ENCODE data around the gene IL22.

The IL22 gene, protein sequence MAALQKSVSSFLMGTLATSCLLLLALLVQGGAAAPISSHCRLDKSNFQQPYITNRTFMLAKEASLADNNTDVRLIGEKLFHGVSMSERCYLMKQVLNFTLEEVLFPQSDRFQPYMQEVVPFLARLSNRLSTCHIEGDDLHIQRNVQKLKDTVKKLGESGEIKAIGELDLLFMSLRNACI

DNA sequence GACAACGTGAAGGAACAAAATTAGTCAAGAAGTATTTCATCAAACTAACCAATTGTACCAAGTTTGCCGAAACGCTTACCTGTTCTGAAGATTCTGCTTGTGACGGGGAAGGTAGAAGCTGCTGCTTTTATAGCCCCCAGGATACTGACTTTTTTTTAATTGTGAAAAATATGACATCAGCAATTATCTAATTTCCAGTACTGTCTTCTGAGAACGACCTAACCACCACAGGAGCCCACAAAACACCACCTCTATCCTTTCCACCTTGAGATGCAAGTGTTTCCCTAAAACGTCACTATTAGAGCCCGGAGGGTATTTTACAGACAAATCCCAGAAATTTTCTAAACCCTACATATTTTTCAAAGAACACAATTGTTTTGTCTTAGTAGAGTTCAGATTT, at the start of gene IL22:
Gene IL22, minus strand, starts transcription at position 101 of the 400 bp plus-strand sequence. CDS start 156 bp downstream, outside the sequence.
- no peak for DNase-seq (ENCODE audit: low read depth)

DNA sequence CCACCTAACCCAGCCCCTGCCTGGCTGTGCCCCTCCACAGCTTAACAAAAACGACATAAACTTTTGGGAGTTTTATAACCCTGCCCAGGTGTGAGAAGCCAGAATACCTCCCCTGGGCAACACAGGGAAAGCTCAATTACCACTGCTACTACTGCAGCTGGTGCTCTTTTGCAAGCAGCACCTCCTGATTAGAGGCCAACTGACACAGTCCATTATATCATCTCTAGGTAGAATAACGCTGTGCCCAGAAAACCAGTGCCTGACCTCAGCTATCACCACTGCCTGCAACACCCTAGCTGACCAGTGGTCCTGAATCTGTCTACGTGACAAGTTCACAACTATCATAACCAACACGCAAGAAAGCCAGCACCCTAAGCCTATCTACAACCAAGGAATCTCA, 44.5 kb upstream of the IL22 start:
- DNase-seq (ENCODE audit: low read depth) = no peak

DNA sequence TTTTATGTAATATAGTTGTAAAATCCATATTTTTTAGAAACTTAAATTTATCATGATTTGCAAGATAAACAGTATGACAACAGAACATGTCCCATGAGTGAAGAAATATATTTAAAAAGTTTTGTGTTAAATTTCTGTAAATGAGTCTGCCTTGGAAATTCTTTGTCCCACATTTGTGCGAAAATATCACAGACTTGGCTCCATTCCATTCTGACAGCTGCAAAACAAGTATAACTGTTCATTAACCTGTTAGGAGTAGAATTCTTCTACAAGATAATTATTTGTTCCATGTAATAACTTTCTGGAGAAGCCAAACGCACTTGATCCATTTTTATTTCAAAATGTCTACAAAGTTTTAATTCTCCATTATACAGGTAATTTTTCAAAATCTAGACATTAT, 40.8 kb upstream of the IL22 start:
- no peak for DNase-seq (ENCODE audit: low read depth)

DNA sequence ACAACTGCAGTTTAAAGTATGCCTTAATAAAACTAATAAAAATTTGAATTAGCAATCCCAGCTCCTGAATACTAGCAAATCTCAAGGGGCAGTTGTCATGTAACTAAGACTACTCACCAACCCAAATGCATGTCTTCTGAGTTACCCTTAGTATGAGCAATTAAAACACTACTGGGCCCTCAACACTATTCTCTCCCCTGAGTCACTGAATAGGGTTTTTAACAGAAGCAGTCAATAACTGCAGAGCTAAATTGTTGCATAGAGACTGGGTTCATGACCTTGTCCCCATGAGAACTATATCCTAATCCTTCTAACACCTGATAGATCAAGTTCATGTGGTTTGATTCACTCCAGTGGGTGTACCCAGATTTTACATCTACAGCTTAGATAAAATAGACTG, 39.9 kb upstream of the IL22 start:
- DNase-seq (ENCODE audit: low read depth) = no peak

DNA sequence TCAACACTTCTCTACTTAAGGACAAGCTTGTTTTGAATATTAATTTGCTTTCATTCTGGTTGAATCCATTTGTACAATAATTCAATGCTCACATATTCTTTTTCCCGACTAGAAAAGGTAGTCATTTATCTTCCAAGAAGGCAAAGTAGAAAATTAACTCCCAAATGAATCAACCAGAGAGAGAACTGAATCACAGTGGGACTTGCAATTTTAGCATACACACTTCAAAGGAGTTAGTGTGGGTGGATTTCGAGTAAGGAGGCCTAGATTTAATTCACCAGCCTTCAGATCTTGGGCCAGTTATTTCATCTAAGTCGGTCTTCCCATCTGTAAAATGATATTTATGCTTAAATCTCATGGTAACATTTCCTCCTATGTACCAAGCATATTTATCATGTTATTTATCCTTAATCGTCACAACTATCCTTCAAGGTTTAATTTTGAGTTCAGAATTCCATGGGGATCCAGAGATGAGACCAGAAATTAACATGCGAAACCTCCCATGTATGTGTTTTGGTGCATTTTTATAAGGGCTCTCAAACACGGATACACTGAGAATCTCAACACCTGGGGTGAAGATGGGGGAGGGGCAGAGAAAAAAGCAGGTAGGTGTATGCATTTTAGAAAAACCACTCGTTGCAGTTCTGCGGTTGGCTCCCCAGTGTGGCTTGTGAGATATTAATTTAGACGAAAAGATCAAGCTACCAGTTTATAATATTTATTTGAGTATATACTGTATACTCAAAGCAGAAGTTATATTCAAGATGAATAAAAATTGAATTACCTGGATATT, 38.9 kb upstream of the IL22 start:
- no peak for DNase-seq (ENCODE audit: low read depth)

DNA sequence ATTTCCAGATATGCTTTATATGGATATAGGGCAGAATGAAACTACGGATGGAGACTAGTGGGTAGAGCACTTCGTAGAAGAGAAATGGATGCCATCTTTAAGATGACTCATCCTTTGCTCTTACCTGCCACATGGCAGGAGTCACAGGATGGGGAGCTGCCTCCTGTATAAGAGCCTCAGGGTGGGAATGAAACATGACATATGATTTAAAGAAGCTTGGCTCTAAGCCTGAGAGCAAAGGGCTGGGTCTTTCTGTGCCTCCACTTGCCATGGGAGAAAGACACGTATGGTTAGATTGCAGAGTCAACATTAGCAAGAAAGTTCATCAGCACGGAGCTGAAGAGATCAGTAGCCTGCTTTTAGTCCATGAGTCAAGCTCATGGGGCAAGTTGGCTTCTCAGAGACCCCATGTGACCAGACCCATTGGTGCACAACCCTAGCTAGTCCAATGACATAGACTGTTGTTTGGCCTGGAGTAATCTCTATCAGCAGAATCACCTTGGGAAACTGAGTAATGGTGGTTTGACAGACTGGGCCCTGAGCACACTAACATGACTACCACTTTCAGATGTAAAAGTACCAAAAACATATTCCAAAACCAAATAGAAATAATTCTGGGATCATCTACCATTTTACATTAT, 38.1 kb upstream of the IL22 start:
- no peak for DNase-seq (ENCODE audit: low read depth)

DNA sequence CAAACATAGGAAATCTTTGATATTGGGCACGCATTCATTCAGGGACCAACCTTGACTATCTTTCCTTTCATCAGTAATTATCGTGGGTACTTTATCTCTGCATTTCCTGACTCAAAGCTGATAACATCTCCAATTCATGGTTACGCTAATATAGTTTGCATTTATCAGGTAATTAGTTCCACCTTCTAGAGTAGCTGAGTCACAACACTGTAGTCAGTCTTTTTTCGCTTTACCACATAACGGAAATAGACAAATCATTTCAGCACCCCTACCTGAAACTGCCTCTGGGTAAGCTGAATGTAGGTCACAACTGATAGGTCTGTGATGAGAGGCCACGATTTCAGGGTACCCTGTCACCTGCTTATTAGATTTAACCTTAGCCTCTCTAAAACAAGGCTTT, 36.7 kb upstream of the IL22 start:
- no peak for DNase-seq (ENCODE audit: low read depth)

DNA sequence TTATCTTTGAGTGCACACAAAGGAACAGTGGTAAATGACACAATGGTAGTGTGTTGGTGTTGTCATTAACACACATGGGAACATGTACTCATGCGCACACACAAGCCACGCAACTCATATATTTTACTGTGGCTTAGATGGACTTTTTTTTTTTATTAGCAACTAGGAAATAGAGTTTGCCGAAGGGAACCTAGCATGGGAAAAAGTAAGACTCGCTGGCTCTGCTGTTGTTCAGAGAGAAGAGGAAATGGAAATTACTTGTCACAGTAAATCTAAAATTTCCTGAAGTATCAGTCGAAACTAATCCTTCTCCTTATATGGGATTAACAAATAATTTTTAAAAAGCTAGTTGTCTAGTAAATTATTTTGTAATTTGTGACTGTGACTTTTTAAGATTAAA, 33.7 kb upstream of the IL22 start:
- DNase-seq (ENCODE audit: low read depth) = no peak

DNA sequence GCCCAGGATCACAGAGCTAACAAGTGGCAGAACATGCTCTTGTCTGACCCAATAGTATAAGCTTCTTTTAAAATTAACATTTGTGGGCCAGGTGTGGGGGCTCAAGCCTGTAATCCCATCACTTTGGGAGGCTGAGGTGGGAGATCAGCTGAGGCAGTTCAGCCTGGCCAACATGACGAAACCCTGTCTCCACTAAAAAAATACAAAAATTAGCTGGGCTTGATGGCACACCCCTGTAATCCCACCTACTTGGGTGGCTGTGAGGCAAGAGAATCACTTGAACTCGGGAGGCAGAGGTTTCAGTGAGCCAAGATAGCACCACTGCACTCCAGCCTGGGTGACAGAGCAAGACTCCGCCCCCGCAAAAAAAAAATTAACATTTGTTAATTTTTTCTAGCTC, 33.0 kb upstream of the IL22 start:
- no peak for DNase-seq (ENCODE audit: low read depth)

DNA sequence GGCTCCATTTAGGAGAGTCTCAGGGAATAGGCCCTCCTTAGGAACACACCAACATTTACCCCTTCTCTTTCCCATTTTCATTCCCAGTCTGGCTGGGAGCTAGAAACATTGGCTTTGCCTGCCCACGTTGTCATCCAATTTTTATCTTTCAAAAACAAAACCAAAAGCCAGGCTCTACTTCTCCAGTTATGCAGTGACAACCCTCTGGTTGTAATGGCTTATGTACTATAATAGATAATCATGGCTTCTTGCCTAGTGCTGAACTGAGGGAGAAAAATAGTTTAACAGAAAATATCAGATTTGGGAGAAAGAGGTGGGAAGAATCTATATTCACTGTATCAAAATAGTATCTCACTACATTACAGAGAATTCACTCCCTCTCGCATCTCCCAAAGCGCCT, 32.1 kb upstream of the IL22 start:
- DNase-seq (ENCODE audit: low read depth) = no peak

DNA sequence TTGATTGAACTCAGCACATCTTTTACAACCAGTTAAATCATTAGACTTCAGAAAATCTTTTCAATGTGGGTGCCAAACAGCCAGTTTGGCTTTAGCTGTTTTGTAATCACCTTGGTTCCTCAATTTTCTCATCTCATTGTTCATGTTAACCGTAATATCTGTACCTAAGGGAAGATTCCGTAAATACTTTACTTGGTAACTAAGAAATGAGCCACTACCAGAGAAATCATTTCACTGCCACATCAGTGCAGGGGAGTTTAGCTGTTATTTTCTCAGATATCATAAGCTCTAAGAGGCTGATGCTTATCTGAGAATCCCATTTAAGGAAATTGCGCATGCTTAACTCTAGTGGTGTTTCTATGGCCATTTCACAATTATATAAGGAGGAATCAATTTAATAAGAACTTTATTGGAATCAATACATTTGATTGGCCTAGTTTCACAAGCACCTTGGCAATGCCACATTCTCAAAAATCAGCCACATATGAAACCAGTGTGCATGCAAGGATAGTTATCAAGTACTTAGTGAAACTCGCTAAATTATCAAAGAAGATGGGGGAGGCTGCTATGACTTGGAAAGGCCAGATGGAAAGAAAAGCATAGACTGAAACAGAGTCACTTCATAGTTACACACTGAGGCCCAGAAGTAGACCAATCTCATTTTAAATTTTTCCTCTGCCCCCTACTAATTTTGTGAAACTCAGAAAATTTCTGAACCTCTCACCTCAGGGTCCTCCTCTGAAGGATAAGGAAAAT, 28.1 kb upstream of the IL22 start:
- DNase-seq (ENCODE audit: low read depth) = no peak

DNA sequence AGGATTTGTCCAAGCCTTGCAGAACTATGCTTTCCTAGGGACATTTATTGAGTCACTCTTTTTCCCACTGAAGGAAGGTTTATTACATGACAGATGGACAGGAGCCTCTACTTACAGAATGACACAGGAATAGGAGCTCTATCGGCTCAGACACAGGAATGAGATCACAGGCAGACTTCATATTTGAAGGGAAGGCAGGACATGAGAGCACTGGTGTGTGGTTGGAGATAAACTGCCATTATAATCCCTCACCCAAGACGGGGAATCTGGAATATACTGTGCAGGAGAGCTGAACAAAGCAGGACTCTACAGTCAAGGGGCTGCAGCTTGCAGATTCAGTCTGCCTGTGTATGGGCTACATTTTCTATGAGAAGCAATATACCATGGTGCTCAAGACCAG, 26.8 kb upstream of the IL22 start:
- DNase-seq (ENCODE audit: low read depth) = no peak

DNA sequence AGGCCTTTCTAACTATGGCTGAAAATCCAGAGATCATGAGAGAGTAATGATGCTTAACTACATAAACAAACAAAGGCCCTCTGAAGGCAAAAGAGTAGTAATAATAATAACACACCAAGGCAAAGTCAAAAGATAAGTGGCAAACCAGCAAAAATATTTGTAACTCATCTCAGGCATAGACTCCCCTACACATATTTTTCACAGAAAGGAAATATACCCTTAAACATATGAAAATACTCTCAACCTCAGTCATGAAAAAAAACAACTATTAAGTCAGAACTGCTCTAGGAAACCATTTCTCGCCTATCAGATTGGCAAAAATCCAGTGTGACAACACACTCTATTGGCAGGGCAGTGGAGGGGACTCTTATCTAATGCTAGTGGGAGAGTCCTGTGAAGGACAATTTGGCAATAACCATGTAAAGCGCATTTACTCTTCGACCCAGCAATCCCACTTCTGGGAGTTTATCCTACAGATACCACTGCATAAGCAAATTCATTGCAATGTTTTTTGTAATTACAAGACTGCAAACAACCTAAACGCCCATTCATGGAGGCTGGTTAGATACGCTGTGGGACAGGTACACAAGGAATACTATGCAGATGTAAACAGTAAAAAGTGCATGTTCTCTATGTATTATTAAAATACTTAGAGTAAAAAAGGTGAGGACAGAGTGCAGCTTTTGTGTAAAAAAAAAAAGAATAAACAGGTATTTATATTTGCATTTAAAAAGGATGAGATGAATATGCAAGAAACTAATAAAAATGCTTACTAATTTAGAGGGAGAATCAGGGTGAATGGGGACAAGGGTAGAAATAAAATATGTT, 26.0 kb upstream of the IL22 start:
- DNase-seq (ENCODE audit: low read depth) = no peak

DNA sequence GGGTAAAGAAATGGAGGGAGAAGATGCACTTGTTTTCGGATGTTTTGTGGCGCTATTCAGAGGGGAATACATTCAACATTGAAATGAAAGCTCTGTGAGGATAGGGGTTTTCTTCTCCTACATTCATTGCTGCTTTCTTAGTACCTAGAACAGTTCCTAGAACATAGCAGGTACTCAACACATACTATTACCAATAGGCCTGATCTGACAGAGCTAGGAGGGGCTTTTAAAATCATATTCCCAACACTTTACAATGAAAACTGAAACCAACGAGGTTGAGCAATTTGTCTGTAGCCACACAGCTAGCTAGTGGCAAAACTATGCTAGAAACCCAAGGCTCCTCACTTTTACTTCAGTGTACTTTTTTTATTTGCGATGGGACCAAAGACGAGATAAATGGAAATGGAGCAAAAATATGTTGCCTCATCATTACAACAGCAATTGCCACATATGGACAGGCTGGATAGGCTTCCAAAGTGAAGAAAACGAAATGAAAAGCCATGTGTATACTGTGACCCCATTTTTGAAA, 23.1 kb upstream of the IL22 start:
- no peak for DNase-seq (ENCODE audit: low read depth)

DNA sequence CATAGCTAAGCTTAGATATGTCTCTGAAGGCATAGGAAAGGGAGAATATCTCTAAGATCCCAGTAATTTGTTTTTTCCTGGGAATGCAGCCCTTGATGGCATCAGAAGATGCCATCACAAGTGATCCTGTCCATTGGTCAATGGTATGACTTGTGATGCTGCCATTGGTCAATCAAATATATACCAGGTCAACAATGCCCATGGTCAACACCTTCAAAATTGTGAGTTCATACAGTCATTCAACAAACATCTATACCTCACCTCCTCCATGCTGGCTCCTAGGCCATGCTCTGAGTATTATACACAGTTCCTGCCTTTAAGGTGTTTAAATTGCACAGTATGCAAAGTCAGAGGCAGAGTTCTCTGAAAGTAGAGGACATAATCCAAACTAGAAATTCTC, 19.3 kb upstream of the IL22 start:
- no peak for DNase-seq (ENCODE audit: low read depth)

DNA sequence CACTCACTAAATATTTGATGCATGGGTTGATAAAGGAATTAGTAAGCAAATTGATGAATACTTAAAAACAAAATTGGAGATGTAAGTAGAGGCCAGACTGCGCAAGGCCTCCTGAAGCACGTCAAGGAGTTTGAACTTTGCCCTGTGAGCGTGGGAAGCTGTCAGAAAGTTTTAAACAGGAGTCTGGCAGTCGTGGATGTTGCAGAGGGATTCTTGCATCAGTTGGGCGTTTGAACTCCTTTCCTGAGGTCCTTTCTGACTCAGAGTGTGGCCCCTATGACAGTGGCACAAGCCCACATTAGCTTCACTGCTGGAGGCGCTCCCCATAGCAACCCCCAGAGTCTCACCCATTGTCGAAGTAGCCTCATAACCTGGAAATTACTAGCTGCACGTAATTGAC, 17.9 kb upstream of the IL22 start:
- no peak for DNase-seq (ENCODE audit: low read depth)

DNA sequence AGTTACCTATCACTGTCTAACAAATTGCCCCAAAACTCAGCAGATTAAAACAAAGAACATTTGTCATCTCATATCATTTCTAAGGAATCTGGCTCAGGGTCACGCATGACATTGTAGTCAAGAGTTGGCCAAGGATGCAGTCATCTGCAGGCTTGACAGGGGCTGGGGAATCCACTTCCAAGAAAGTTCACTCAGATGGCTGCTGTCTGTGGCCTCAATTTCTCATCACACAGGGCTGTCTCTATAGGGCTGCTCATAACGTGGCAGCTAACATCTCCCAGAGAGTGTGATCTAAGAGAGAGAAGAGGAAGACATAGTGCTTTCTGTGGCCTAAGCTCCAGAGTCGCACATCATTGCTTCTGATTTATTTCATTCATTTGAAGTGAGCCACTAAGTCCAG, 17.0 kb upstream of the IL22 start:
- no peak for DNase-seq (ENCODE audit: low read depth)

DNA sequence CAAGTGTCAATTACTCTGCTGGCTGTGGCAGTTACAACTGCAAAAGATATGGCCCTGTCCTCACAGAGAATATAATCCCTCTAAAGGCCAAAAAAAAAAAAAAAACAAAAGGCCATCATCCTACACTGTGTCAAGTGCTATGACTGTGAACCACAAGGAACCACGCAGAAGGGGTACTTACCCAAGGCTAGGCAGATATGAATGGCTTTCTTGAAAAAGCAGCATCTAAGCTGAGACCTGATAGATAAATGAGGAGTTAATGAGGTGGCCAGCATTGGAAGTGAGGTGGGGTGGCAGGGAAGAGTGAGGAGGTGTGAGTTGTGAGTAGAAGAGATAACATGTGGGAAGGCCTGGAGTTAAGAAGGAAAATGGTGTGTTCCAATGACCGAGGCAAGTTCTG, 16.4 kb upstream of the IL22 start:
- no peak for DNase-seq (ENCODE audit: low read depth)

DNA sequence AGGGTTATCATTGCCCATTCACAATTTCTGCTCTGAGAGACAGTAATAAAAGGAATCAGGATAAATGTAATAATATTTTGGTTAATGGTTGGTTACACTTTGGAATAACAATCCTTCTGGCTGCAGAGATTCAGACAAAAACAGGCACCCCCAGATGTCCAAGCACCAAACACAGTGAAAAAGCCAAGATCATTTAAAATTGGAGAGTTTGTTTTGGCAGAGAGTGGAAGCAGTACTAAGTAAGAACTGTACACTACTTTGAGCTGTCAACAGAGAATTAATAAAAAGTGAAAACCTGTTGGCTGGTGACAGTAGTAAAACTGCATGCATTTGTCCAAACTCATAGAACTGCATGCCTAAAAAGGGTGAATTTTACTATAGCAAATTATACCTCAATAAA, 15.6 kb upstream of the IL22 start:
- DNase-seq (ENCODE audit: low read depth) = no peak

DNA sequence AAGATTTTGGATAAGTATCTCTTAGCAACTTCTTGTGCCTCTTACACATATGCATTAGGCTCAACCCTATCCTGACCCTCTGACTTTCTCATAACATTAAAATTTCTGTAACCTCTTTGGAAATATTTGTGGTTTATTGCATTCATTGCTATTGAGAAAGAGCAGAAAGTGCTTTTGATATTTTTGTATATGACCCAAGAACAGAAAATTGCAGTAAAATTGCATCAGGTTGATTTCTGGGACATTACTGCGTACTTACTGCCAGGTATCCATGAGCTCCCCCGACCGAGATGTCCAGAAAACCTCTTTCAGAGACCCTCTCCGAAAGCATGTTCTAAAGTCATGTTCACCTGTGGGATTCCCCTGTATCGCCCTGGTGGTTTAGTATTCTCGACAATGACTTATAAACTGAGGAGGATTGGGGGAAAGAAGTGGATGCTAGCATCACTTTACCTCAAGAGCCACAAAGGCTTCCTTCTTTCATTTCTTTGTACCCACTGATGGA, 14.5 kb upstream of the IL22 start:
- DNase-seq (ENCODE audit: low read depth) = no peak

DNA sequence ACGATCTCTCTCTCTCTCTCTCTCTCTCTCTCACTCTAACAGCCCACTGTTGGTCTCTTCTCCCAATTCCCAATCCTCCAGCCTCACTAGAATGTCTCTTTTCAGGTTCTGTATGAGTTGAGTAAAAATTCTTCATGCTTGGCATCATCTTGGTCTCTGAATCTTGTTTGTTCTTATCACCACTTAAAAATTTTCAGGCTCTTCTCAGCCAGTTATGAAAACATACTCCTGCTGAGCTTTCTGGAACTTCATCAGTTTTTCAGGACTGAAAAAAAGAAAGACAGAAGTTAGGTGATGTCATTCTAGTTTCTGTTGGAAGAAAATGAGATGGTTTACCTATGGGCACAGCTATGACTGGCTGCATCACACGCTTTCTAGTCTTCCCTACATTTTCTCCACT, 11.5 kb upstream of the IL22 start:
- no peak for DNase-seq (ENCODE audit: low read depth)
